HG03025 (cell line): Measurements from ENCODE around the gene PRX.
"Not testable (repeated sequence)": the region's sequence is repeated elsewhere in the genome, so short reads cannot be mapped to it uniquely, and the experiment has no call there.

ENCODE experiments used
- ATAC-seq: cut with Tn5 transposase; IDR thresholded peaks from one replicate; pipeline ENCODE4 v1.9.1; 2021; ENCODE audit warnings: mild to moderate bottlenecking, moderate library complexity; ENCODE audit not compliant: unreplicated experiment, low FRiP score

Gene PRX

DNA sequence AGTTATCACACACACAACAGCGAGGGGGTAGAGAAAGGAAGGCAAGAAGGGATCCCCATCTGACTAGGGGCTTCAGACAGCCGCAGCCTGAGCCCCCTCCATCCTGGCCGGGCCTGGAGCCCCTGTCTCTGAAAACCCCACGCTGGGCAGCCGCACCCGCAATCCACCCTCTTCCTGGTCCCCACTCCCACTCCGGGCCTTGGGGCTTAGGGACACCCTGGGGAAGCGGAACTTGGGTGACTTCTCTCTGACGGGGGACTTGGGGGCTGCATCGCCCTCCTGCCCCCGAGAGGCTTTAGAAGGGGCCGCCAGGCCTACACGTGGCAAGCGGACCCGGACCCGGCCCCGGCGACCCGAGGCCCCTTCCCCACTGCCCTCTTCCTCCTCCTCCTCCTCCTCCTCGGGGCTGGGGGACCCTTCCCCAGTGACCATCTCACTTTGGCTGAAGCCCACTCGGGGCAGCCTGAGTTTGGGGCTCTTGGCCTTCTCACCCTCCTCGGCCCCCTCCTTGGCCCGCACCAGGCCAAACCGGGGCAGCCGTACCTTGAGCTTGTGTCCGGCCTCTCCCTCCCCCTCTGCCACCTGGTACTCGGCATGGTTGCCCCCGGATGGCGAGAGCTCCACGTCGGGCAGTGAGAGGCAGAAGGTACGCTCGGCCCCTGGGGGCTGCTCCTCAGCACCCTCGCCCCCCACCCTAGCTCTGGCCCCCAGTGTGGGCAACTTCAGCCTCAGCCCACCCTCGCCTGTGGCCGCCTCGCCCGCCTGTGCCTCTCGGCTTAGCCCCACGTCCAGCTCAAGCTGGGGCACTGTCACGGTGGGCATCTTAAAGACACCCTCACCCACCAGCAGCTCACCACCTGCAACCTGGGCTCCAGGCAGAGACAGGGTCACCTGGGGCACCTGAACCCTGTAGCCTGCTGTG is 19.0 kb downstream of the PRX start:
- no peak for ATAC-seq

DNA sequence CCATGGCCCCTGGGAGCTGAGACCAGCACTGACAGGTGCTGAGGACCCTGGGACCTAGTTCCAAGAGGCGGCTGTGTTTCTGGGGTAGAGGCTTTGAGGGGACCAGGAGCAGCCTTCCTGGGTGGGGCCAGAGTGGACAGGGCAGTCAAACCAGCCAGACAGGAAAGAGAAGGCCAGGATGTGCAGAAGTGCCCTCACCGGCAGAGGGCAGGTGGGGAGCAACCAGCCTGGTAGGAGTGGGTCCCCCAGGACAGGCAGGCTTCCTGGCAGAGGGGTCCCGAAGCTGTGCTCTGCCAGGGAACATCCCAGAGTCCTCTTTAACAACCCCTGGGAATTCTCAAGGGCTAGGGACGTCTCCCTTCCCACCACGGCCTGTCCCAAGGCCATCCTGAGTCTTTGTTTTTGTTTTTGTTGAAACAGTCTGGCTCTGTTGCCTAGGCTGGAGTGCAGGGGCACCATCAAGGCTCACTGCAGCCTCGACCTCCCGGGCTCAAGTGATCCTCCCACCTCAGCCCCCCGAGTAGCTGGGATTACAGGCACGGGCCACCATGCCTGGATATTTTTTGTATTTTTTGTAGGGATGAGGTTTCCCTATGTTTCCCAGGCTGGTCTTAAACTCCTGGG is 20.2 kb downstream of the PRX start:
- ATAC-seq, result no peak

DNA sequence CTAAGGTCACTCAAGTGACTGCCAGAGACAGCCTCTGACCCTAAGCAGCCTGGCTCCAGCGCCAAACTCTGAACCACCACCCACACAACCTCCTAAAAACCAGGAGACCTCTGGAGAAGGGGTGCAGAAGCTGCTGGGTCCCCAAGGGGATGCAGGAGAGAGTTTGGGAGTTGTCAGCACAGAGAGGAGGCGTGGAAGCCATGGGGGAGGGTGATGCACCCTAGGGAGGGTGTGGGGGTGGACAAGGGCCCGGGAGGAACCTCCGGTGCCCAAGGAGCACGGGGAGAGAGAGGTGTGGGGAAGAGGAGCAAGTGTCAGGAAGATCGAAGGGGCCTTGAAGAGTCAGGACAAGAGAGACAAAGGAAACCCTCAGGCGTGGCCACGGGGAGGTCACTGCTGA is 21.1 kb downstream of the PRX start:
- ATAC-seq, result no peak

DNA sequence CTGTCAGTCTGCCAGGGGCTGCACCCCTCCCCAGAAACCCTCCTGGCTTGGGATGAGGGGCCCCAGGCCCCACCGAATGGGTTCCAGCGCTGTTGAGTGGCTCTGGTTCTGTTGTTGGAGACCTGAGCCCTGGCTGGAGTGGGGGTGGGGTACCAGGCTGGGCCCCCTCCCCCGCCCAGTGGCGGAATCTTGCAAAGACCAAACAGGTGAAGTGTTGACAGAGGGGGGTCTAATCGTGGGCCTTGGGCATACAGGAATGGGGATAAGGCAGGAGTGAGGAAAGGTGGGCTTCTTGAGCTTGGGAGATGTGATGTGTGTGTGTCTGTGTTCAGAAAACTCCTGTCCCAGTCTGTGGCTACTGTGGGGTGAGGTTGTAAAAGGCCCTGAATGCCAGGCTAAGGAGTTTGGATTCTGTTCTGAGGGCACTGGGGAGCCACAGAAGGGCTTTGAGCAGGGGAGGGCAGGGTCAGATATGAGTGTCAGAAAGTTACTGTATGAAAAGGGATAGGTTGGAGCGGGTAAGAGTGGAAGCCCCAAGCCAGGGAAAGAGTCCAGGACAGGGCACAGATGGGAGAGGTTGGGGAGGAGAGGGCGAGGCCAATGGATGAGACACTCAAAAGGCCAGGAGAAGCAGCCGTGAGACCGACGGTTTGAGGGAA is 23.0 kb downstream of the PRX start, which contains the start of gene HIPK4:
Gene HIPK4, minus strand, starts transcription at position 98 of the 659 bp plus-strand sequence. CDS start 279 bp downstream, outside the sequence.
- no peak for ATAC-seq

DNA sequence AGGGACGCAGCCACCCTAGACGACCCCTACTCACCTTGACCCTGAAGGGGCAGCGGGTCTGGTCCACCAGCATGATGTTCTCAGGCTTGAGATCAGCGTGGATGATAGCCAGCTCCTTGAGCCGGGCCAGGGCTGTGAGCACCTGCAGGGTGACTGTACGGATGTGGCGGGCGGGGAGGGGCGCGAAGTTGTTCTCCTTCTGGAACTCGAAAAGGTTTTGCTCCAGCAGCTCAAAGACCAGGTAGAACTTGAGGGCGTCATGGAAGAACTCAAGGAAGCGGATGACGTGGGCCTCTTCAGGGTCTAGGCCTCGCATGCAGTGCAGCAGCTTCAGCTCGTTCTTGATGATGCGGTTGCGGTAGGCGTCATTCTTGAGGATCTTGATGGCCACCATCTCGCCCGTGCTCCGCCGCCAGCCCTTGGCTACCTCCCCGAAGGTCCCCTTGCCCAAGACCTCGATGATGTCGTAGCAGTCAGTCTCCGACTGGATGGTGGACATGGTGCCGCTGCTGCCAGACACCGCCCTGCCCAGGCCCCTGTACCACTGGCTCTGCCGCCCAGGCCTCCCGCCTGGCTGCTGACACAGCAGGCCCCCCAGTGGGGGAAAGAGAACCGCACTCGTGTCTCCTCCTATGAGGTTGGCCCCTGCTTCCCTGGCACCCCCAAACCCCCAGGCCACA is 23.6 kb downstream of the PRX start:
- no peak for ATAC-seq

DNA sequence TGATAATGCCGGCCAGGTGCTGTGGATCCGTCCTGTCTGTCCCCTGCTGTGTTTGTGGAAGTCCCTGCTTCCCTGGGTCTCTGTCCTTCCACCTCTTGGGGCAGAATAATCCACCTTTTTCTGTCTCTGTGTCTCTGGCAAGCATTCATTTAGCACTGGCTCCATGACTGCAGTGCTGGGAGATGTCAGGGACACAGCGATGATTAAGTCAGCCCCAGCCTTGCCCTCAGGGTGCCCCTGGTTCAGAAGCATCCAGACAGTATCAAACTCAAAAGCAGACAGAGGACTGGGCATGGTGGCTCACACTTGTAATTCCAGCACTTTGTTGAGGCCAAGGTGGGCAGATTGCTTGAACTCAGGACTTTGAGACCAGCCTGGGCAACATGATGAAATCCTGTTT is 24.7 kb downstream of the PRX start:
- ATAC-seq, result no peak

DNA sequence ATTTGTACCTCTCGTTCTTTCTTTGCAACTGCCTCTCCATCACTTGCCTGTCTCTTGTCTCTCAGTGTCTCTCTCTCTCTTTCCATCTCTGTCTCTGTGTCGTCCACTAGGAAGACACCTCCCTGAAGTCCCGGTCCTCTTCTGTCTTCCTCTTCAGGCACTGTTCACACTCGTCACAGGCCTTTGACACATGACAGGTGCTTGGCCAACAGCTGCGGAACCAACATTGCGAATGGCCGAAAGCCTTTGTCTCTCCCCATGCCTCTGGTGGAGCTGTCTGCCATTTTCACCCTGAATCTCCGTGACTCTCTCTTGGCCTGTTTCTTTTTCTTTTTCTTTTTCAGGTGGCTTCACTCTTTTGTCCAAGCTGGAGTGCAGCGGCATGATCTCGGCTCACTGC is 26.0 kb downstream of the PRX start:
- no peak for ATAC-seq

DNA sequence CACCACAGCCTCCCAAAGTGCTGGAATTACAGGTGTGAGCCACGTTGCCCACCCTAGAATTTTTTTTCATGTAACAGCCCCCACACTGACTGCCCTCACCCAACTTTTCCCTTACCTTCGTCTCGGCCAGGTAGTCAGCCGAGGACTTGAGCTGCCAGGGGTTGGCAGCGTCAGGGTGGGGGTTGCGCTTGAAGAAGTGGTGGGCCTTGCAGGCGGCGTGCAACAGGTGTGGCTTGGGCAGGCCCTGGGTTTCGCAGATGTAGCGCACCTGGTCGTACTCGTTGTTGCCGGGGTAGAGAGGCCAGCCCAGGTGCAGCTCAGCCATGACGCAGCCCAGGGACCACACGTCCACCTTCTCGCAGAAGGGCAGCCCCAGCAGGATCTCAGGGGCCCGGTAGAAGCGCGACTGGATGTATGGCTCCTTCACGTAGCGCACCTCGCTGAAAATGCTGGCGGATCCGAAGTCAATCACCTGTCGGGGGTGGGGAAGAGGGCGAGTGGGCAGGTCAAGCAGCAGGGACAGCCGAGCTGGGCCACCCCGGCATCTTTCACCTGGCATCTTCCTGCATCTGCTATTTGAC is 29.4 kb downstream of the PRX start:
- no peak for ATAC-seq

DNA sequence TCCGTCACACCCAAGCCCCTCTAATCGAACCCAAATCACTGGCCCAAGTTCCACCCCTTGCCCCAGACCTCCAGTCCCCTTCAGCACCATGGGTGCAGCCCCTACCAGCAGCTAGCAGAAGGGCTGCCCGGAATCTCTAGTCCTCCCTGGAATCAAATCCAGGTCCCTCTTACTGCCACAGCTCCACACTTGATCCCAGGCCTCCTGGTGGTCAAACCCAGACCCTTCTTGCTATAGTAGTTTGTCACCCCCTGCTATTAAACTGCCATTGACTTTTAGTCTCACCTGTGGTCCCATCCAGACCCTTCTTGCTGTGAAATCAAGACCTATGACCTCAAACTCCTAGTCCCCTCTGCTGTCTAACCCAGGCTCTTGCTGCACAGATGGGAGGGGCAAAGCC is 31.9 kb downstream of the PRX start:
- no peak for ATAC-seq

DNA sequence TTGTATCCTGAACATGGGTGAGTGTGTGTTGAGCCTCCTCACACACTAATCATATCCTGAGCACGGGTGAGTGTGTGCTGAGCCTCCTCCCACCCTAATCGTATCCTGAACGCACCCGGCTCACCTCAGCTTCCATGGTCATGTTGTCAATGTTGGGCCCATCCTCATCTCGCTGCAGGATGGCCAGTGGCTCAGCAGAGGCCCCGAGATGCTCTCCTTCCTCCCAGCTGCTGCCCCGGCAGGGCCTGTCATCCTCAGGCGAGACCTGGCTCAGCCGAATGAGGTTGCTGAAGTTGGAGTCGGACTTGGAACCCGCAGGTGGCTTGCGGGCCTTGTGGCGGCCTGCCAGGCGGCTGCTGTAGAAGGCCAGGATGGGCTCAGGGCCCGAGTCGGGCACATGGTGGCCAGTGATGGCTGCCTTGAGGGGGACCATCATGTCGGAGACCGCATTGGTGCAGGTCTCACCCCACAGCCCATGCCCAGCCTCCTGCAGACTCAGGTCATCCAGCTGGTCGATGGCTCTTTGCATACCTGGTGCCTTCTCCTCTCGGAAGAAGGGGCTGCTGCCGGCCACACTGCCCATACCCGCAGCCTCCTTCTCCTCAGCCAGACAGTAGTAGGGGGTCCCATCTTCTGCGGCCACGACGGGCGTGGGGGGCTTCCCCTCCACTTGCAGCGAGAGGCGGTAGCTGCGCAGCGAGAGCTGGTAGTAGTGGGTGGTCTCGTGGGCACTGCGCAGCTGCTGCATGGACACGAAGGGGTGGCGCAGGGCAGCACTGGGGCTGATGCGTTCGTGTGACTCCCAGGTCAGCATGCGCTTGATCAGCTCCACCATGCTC is 32.8 kb downstream of the PRX start:
- no peak for ATAC-seq

DNA sequence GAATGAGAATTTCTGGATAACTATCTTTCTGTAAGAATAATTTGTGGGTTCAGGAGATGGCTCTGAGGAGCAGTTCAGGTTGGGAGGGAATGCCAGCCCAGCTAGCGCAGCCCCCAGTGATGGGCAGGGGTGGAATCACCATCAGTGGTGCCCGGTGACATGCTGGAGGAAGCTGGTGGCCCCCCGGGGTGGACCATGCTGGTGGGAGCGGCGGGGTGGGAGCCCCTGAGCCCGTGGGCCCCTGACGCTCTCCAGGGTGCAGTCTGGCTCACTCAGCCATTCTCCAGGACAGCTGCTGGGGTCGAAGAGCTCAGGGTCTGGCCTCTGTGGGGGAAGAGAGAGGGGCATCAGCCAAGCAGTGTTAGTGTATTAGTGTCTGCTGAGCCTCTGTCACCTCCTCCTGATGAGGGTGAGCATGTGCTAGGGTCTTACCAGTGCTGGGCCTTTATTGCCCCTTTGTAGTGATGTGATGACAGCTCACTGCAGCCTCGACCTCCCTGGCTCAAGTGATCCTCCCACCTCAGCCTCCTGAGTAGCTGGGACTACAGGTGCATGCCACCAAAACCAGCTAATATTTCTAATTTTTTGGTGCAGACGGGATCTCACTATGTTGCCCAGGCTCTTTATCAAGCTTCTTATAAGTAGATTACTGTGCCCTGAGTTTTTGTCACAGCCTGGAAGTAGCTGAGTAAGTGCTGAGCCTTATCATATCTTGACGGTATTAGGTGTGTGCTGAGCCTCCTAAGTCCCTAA is 33.6 kb downstream of the PRX start:
- no peak for ATAC-seq

DNA sequence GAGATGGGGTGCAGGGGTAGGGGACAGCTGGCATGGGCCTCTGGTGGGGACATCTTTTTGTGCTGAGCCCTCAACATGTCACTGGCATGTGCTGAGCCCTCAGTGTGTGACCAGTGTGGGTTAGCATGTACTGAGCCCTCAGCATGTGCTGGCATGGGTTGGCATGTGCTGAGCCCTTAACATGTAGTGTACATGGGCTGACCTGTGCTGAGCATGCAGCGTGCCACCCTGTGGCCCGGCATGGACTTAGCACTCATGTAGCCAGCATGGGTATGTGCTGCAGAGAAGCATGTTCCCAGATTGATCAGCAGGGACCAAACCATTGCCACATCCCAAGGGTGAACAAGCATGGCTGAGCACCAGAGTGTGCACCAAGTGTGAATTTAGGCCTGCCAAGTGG is 34.7 kb downstream of the PRX start:
- ATAC-seq, result no peak

DNA sequence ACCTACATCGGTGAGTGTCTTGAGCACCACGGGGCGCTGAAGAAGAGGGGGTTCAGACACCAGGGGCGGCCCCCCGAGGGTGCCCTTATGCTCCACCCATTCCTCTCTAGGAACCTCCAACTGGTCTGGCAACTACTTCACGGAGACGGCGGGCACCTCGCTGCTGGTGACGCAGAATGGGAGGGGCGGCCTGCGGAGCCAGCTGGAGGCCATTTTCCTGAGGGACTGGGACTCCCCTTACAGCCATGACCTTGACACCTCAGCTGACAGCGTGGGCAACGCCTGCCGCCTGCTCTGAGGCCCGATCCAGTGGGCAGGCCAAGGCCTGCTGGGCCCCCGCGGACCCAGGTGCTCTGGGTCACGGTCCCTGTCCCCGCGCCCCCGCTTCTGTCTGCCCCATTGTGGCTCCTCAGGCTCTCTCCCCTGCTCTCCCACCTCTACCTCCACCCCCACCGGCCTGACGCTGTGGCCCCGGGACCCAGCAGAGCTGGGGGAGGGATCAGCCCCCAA is 35.2 kb downstream of the PRX start:
- ATAC-seq, result no peak

DNA sequence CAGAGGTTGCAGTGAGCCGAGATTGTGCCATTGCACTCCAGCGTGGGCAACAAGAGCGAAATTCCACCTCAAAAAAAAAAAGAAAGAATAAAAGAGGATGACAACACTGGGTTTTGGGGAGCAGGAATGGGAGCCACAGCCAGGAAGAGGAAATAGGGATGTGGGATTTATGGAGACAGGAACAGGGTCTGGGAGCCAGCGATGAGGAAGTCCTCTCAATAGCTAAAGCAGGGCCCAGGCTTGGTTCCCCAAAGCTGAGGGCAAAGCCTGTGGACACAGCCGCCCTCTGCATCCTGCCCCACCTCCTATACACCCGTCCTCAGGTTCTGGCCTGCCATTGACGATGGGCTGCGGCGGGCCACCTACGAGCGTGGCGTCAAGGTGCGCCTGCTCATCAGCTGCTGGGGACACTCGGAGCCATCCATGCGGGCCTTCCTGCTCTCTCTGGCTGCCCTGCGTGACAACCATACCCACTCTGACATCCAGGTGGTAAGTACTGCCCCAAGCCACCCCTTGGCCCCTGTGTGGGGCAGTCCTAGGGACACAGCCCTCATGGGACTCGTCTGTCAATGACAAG is 36.8 kb downstream of the PRX start:
- ATAC-seq, result no peak

DNA sequence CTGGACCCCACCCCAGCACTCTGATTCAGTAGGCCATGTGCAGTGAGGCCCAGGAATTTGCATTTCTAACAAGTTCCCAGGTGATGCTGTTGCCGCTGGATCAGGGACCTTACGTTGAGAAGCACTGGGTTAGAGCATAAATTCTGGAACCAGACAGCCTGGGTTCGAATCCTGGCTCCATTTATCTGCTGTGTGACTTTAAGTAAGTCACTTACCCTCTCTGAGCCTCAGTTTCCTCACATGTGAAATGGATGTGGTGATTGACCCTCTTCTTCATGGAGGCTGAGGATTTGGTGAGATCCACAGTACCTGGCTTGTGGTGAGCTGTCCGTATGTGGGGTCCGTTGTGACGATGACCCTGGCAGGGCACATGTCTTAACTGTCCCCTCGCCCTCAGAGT is 39.1 kb downstream of the PRX start:
- ATAC-seq, result no peak

DNA sequence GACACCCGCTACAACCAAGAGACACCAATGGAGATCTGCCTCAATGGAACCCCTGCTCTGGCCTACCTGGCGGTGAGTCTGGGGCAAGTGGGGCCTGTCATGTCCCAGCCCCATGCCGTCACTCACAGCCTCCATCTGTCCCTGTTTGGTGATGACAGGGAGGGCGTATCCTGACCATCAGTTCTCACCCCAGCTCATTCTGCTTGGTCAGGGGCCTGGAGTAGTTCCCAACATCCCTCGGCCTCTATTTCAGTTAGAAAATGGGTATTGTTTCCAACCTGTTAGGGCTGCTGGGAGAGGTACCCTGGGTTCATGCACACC is 41.4 kb downstream of the PRX start:
- no peak for ATAC-seq

DNA sequence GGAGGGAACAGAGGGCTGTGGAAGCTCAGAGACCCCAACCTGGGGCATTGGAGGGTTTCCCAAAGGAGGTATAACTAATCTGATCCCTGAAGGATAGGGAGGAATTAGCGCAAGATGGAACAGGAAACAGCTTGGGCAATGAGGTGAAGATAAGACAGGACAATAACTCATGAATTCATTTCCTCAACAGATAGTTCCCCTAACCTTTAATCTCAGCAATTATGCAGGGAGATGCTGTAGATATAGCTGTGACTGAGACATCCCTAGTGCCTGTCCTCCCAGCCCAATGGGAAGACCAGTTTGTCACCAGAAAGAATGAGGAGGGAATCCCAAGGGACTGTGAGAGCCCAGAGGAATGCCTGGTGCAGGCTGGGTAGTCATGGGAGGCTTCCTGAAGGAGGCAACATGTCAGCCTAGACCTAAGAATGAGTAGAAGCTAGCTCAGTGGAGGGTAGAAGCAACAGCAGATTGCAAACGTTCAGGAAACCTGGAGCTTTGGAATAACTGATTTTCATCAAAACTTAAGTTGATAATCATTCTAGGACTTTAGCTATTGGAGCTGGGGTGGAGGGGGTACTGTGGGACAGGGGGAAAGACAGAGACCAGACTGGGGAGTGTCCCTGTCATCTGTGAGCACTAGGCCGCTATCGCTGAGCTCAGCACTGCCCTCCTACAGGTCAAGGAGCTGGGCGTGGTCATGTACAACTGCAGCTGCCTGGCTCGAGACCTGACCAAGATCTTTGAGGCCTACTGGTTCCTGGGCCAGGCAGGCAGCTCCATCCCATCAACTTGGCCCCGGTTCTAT is 42.0 kb downstream of the PRX start:
- no peak for ATAC-seq

DNA sequence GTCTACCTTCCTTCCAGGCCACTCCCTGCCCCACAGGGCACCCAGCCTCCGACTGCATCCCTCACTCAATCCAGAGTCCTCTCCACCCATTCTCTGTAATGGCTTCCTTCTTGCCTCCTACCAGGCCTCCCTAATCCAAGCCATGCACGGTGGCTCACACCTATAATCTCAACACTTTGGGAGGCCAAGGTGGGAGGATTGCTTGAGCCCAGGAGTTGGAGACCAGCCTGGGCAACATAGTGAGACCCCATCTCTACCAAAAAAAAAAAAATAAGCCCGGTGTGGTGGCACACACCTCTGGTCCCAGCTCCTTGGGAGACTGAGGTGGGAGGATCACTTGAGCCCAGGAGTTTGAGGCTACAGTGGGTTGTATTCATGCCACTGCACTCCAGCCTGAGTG is 42.9 kb downstream of the PRX start:
- not testable (repeated sequence) for ATAC-seq
